ENCODE data around the gene CD79B.
"Not testable (repeated sequence)": the region's sequence is repeated elsewhere in the genome, so short reads cannot be mapped to it uniquely, and the experiment has no call there.

Gene CD79B

GRCh38 chr17:63909586-63909985, 22.5 kb downstream of the CD79B start:
- not testable (repeated sequence) for DNase-seq

- DNase-seq: not testable (repeated sequence)
Observed at GRCh38 chr17:63907161-63907778, 24.9 kb downstream of the CD79B start.

GRCh38 chr17:63904796-63905195, 27.3 kb downstream of the CD79B start:
- DNase-seq: not testable (repeated sequence)

GRCh38 chr17:63903787-63904201, 28.3 kb downstream of the CD79B start:
- DNase-seq: peak; percentile 27 to 62

GRCh38 chr17:63901971-63902370, 30.2 kb downstream of the CD79B start:
- not testable (repeated sequence) for DNase-seq

- DNase-seq: peak in 1 of 2 donors; percentile 48
Observed at GRCh38 chr17:63898899-63899798, 33.0 kb downstream of the CD79B start.

- DNase-seq: not testable (repeated sequence)
Observed at GRCh38 chr17:63896524-63897354, 35.4 kb downstream of the CD79B start, which contains the start of gene CSH1. Gene CSH1 (minus strand): TSS chr17:63896574. CDS start chr17:63896511, 63 bp downstream.

- not testable (repeated sequence) for DNase-seq
Observed at GRCh38 chr17:63894821-63895220, 37.3 kb downstream of the CD79B start.

GRCh38 chr17:63894021-63894420, 38.1 kb downstream of the CD79B start:
- not testable (repeated sequence) for DNase-seq

- not testable (repeated sequence) for DNase-seq
Observed at GRCh38 chr17:63892316-63893037, 39.7 kb downstream of the CD79B start.

- DNase-seq: peak in 1 of 2 donors; percentile 43
Observed at GRCh38 chr17:63889026-63889848, 42.9 kb downstream of the CD79B start.

- not testable (repeated sequence) for DNase-seq
Observed at GRCh38 chr17:63885119-63885518, 47.0 kb downstream of the CD79B start.

GRCh38 chr17:63882626-63883126, 49.5 kb downstream of the CD79B start:
- DNase-seq: not testable (repeated sequence)

GRCh38 chr17:63881935-63882601, 50.1 kb downstream of the CD79B start, which contains the start of gene GH2:
Gene GH2 (minus strand): TSS chr17:63881944. CDS start chr17:63881801, 143 bp downstream.
- DNase-seq: peak; percentile 64 to 71

GRCh38 chr17:63881337-63881736, 50.8 kb downstream of the CD79B start:
- not testable (repeated sequence) for DNase-seq

GRCh38 chr17:63880706-63881105, 51.4 kb downstream of the CD79B start:
- no peak for DNase-seq
